Lung (tissue), 12 donors: ENCODE measurements around the gene KIF26B. TPM values are rescaled to one million over a fixed set of nuclear protein-coding genes. Genes with fewer than 3 reads are reported as not detected.

Experiments used
- ATAC-seq: fragments of 200-7000 bp; cut with Tn5 transposase; one replicate; pipeline ENCODE4 v1.9.1; 2020; ENCODE audit warnings: moderate number of reproducible peaks; ENCODE audit not compliant: insufficient read depth, low FRiP score
- DNase-seq, 3 donors: peaks; one replicate each; pipeline ENCODE4 v3.0.0-alpha.2; 2013 to 2017
- H3K27ac ChIP-seq, 2 donors: one replicate each; pipeline ENCODE4 v1.5.1; 2013; ENCODE audit warnings: mild to moderate bottlenecking in 2 of 2, moderate library complexity in 2 of 2, control low read depth in 1 of 2, inconsistent platforms in 1 of 2, low read depth in 1 of 2, low read length in 1 of 2
- H3K27me3 ChIP-seq, 3 donors: one replicate each; pipeline ENCODE4 v1.5.1; 2013; ENCODE audit warnings: low read length in 2 of 3; ENCODE audit not compliant: control insufficient read depth in 3 of 3, insufficient read depth in 3 of 3
- H3K36me3 ChIP-seq, 4 donors: one replicate each; pipeline ENCODE4 v1.5.1; 2013; ENCODE audit warnings: low read length in 4 of 4, mild to moderate bottlenecking in 1 of 4, moderate library complexity in 1 of 4; ENCODE audit not compliant: control insufficient read depth in 4 of 4, insufficient read depth in 4 of 4
- H3K4me1 ChIP-seq, 5 donors: one replicate each; pipeline ENCODE4 v1.5.1; 2013; ENCODE audit warnings: low read length in 5 of 5, mild to moderate bottlenecking in 2 of 5, moderate library complexity in 1 of 5; ENCODE audit not compliant: control insufficient read depth in 5 of 5, insufficient read depth in 5 of 5
- H3K4me3 ChIP-seq: one replicate; pipeline ENCODE4 v1.5.1; 2013; ENCODE audit warnings: mild to moderate bottlenecking, control low read depth, moderate library complexity
- H3K9ac ChIP-seq, 2 donors: one replicate each; pipeline ENCODE4 v1.5.1; 2013; ENCODE audit warnings: low read length in 2 of 2, control low read depth in 1 of 2; ENCODE audit not compliant: insufficient read depth in 1 of 2
- H3K9me3 ChIP-seq, 4 donors: one replicate each; pipeline ENCODE4 v1.5.1; 2013; ENCODE audit warnings: low read length in 3 of 4, mild to moderate bottlenecking in 1 of 4, moderate library complexity in 1 of 4; ENCODE audit not compliant: control insufficient read depth in 4 of 4, insufficient read depth in 3 of 4
- WGBS, 2 donors: extraction: QIAGEN DNeasy Blood & Tissue Kit; methylation state at CpG; one replicate each; pipeline ENCODE4 v1.1.7; 2013; 5-methylcytosine and 5-hydroxymethylcytosine counted together
- polyA plus RNA-seq, 2 donors: library from polyadenylated mRNA; stranded (reverse); fragments of 200-250 nt; gene quantifications; one replicate each; pipeline ENCODE4 v1.2.1, GENCODE V29; 2013
- total RNA-seq, 2 donors: library from RNA; depleted of rRNA in 1 of 2; stranded (reverse); fragments of >200 nt in 1 of 2; gene quantifications; one replicate each; pipeline ENCODE4 v1.2.1, GENCODE V29; 2014 to 2021
- TF ChIP-seq, protein P1 (sequence below): IDR thresholded peaks from 2 replicates; pipeline ENCODE4 v1.5.1; 2012; ENCODE audit warnings: mild to moderate bottlenecking; ENCODE audit errors: control extremely low read depth, extremely low read depth
- donor health status: control.
- donor health status: control.
- donor health status: Bipolar disorder and iron deficiency.
- donor health status: healthy.
- donor health status: DM: yes; HTN: yes; CAD: no.

Gene KIF26B
- total and polyA plus RNA-seq, 4 donors = 0.61 to 6.7 (median 2.2) TPM

DNA sequence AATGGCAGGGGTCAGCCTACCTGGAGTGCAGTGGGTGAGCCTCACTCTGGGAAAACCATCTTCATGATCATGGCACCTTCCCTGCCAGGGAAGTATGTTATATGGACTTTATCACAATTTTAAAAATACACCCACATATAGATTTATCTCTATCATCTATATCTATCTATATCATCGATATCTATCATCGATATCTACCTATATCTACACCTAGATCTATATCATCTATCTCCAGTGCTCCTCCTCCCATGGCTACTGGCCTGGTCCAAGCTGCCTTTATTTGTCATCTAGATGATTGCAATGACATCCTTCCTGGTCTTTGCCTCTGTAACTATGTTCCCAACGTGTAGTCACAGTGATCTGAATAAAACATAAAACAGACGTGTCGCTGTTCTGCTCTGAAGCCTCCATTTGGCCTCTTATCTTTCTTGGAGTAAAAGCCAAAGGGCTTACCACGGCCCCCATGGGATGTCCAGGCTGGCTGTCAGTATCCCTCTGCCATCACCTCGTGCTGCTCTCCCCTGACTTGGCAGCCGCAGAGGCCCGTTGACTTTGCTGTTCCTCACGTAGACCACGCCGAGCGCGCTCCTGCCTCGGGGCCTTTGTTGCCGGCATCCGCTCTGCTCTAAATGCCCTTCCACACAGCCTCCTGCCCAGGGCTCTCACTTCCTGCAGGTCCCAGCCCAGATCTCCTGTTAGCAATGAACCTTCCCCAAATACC is 20.6 kb upstream of the KIF26B start:
- DNase-seq = no peak
- TF ChIP-seq, protein P1, sequence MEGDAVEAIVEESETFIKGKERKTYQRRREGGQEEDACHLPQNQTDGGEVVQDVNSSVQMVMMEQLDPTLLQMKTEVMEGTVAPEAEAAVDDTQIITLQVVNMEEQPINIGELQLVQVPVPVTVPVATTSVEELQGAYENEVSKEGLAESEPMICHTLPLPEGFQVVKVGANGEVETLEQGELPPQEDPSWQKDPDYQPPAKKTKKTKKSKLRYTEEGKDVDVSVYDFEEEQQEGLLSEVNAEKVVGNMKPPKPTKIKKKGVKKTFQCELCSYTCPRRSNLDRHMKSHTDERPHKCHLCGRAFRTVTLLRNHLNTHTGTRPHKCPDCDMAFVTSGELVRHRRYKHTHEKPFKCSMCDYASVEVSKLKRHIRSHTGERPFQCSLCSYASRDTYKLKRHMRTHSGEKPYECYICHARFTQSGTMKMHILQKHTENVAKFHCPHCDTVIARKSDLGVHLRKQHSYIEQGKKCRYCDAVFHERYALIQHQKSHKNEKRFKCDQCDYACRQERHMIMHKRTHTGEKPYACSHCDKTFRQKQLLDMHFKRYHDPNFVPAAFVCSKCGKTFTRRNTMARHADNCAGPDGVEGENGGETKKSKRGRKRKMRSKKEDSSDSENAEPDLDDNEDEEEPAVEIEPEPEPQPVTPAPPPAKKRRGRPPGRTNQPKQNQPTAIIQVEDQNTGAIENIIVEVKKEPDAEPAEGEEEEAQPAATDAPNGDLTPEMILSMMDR = no peak
- Histone ChIP-seq H3K36me3 (no peaks in the 10 kb centered on the region), H3K4me1 (peaks cover 0 to 8% (median 2%) of the 10 kb centered on the region in 5 donors), H3K9me3 (no peaks in the 10 kb centered on the region), H3K9ac (no peak overlapping the region), H3K27ac (no peak overlapping the region), H3K4me3 (no peak overlapping the region), H3K27me3 (peaks cover 0 to 3% (median 0%) of the 10 kb centered on the region in 3 donors)
- no peak for ATAC-seq
- 89 to 92% methylated on average over 17 of the region's 17 CpGs for WGBS, 2 donors

DNA sequence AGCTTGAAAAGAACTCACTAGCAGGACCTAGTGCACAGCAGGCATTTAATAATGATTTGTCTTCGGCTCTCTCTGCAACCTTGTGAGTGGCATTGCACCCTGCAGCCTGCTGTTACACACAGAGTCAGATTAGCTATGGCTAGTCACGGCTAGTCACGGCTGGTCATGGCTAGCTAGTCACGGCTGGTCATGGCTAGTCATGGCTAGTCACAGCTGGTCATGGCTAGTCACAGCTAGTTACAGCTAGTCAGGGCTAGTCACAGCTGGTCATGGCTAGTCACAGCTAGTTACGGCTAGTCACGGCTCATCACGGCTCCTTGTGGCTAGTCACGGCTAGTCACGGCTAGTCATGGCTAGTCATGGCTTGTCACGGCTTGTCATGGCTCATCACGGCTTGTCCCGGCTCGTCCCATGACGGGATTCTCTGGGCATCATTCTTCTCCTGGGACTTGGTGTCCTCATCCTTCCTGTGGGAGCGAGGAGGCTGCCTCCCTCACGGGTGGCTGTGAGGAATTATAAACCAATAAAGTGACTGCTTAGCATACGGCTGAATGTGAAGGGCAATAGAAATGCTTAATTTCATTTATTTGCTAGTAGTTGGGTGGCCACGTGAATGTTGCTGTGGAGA is 12.5 kb upstream of the KIF26B start:
- no peak for DNase-seq
- Histone ChIP-seq H3K27ac (no peak overlapping the region), H3K36me3 (no peaks in the 10 kb centered on the region), H3K9me3 (peaks cover 0 to 2% (median 0%) of the 10 kb centered on the region in 4 donors), H3K27me3 (no peaks in the 10 kb centered on the region), H3K9ac (no peak overlapping the region), H3K4me3 (no peak overlapping the region), H3K4me1 (no peaks in the 10 kb centered on the region)
- TF ChIP-seq, protein P1 = no peak
- 92 to 97% methylated on average over 18 of the region's 18 CpGs for WGBS, 2 donors
- no peak for ATAC-seq

DNA sequence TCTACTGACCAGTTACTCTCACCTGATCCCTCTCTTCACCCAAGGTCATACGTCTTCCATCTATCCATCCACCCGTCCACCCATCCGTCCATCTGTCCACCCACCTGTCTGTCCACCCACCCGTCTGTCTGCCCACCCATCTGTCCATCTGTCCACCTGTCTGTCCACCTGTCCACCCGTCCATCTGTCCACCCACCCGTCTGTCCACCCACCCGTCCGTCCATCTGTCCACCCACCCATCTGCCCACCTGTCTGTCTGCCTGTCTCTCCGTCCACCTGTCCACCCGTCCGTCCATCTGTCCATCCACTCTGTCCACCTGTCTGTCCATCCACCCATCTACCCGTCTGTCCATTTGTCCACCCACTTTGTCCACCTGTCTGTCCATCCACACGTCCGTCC is 11.8 kb upstream of the KIF26B start:
- no peak for DNase-seq
- TF ChIP-seq, protein P1 = no peak
- H3K27ac ChIP-seq = no peak overlapping the region
- ATAC-seq = no peak
- no peak overlapping the region for H3K4me3 ChIP-seq
- no peaks in the 10 kb centered on the region for H3K27me3 ChIP-seq
- peaks cover 0 to 2% (median 0%) of the 10 kb centered on the region in 4 donors for H3K9me3 ChIP-seq
- no peaks in the 10 kb centered on the region for H3K36me3 ChIP-seq
- WGBS, 2 donors = 89 to 93% methylated on average over 14 of the region's 14 CpGs
- no peak overlapping the region for H3K9ac ChIP-seq
- H3K4me1 ChIP-seq = no peaks in the 10 kb centered on the region
